HL-60 (cell line): ENCODE data around the gene DMD.

ENCODE experiments used
- DNase-seq, 2 experiments: peaks; one replicate each; pipeline ENCODE4 v3.0.0-alpha.2; 2010 to 2020; ENCODE audit warnings: low read depth in 1 of 2, low spot score in 1 of 2
- H3K27ac ChIP-seq: fragments of 250-450 bp; sonication (Bioruptor Pico); replicated peaks from 2 replicates; pipeline ENCODE4 v1.5.1; 2020; ENCODE audit warnings: mild to moderate bottlenecking, moderate library complexity
- H3K27me3 ChIP-seq: fragments of 250-450 bp; sonication (Bioruptor Pico); 2 replicates; pipeline ENCODE4 v1.5.1; 2021; ENCODE audit warnings: mild to moderate bottlenecking, moderate library complexity; ENCODE audit not compliant: insufficient read depth, poor library complexity, severe bottlenecking
- H3K4me3 ChIP-seq: replicated peaks from 2 replicates; pipeline ENCODE4 v1.5.1; 2011; ENCODE audit warnings: mild to moderate bottlenecking, control low read depth, low read length; ENCODE audit not compliant: insufficient read depth
- GABPA ChIP-seq: IDR thresholded peaks from 2 replicates; pipeline ENCODE4 v1.6.1; 2012; ENCODE audit warnings: low read depth
- POLR2AphosphoS5 ChIP-seq: IDR thresholded peaks from 2 replicates; pipeline ENCODE4 v1.6.1; 2012; ENCODE audit warnings: low read depth
- REST ChIP-seq: IDR thresholded peaks from 2 replicates; pipeline ENCODE4 v1.6.1; 2012; ENCODE audit warnings: low read depth; ENCODE audit not compliant: insufficient replicate concordance
- SPI1 ChIP-seq: IDR thresholded peaks from 2 replicates; pipeline ENCODE4 v1.6.1; 2012; ENCODE audit warnings: low read depth, mild to moderate bottlenecking, borderline replicate concordance
- TF ChIP-seq, protein P1 (sequence below): IDR thresholded peaks from one replicate; pipeline ENCODE4 v1.5.1; 2011; ENCODE audit warnings: low read length, control low read depth, inconsistent platforms; ENCODE audit not compliant: insufficient read depth

The DMD gene

DNA sequence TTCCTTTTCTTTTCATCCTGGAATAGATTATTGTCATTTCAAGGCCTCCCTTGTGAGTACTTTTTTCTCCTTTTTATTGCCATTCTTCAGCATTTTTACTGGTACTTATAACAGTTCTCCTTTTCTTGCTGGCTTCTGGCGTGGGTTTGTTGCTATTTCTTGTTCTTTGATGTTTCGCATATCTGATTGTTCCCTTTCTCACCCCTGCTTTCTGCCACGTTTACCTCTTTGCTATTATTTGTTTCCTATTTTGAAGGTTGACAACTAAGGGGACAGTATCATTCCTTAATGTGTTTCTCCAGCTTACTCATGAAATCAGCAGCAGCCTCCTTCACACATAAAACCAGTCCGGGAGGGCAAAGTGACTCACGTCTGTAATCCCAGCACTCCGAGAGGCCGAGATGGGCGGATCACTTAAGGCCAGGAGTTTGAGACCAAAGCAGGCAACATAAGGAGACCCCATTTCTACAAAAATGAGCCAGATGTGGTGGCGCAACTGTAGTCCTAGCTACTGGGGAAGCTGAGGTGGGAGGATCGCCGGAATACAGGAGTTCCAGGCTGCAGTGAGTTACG lies 72.6 kb downstream of the DMD start:
- H3K4me3 ChIP-seq = no peak overlapping the region
- no peak for DNase-seq
- H3K27ac ChIP-seq = no peak overlapping the region
- H3K27me3 ChIP-seq = no peaks in the 10 kb centered on the region
- TF ChIP-seq REST (no peak), GABPA (no peak), SPI1 (no peak), POLR2AphosphoS5 (no peak)
- TF ChIP-seq, protein P1, sequence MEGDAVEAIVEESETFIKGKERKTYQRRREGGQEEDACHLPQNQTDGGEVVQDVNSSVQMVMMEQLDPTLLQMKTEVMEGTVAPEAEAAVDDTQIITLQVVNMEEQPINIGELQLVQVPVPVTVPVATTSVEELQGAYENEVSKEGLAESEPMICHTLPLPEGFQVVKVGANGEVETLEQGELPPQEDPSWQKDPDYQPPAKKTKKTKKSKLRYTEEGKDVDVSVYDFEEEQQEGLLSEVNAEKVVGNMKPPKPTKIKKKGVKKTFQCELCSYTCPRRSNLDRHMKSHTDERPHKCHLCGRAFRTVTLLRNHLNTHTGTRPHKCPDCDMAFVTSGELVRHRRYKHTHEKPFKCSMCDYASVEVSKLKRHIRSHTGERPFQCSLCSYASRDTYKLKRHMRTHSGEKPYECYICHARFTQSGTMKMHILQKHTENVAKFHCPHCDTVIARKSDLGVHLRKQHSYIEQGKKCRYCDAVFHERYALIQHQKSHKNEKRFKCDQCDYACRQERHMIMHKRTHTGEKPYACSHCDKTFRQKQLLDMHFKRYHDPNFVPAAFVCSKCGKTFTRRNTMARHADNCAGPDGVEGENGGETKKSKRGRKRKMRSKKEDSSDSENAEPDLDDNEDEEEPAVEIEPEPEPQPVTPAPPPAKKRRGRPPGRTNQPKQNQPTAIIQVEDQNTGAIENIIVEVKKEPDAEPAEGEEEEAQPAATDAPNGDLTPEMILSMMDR = no peak

DNA sequence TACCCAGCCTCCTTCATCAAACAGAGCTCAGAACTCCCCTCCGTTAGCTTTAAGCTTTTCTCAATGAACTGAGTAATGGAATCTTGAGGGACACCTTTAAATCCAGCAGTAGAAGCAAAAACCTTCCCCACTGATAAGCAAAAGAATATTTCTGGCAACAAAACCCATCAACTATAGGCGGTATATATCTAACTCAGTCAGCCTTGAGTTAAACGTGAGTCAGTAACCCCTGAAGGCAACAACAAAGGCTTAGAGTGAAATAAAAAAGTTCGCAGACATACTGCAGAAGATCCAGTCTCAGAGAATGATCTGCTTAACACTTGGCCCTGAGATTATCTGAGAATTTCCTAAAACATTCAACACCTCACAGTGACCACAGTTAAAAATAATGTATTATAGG lies 77.2 kb downstream of the DMD start:
- DNase-seq = no peak
- Histone ChIP-seq H3K4me3 (no peak overlapping the region), H3K27ac (no peak overlapping the region), H3K27me3 (no peaks in the 10 kb centered on the region)
- TF ChIP-seq SPI1 (no peak), REST (no peak), POLR2AphosphoS5 (no peak), GABPA (no peak)
- TF ChIP-seq, protein P1 = no peak

GRCh38 chrX:33133320-33133719 lies 78.0 kb downstream of the DMD start:
- no peak for DNase-seq
- no peak for TF ChIP-seq POLR2AphosphoS5
- no peak for TF ChIP-seq GABPA
- TF ChIP-seq REST = no peak
- TF ChIP-seq, protein P1 = no peak
- TF ChIP-seq SPI1 = no peak
- Histone ChIP-seq H3K27me3 (no peaks in the 10 kb centered on the region), H3K4me3 (no peak overlapping the region), H3K27ac (no peak overlapping the region)
